Osteocyte (in vitro differentiated cells): ENCODE results near the gene OTUD3. TPM values are rescaled to one million over a fixed set of nuclear protein-coding genes. Genes with fewer than 3 reads are reported as not detected.

Source experiments
- DNase-seq: peaks from one replicate; pipeline ENCODE4 v3.0.0; 2021; ENCODE audit warnings: mixed read lengths; ENCODE audit not compliant: unreplicated experiment; ENCODE audit errors: extremely low spot score
- H3K27ac Mint-ChIP-seq: one replicate; pipeline ENCODE4 v1.8.0; 2021; ENCODE audit warnings: mild to moderate bottlenecking, mixed read lengths; ENCODE audit not compliant: unreplicated experiment
- H3K27me3 Mint-ChIP-seq: one replicate; pipeline ENCODE4 v1.8.0; 2021; ENCODE audit warnings: mixed read lengths; ENCODE audit not compliant: unreplicated experiment
- H3K36me3 Mint-ChIP-seq: one replicate; pipeline ENCODE4 v1.8.0; 2021; ENCODE audit warnings: mixed read lengths; ENCODE audit not compliant: unreplicated experiment
- H3K4me1 Mint-ChIP-seq: one replicate; pipeline ENCODE4 v1.8.0; 2021; ENCODE audit warnings: mixed read lengths; ENCODE audit not compliant: unreplicated experiment
- H3K4me3 Mint-ChIP-seq: one replicate; pipeline ENCODE4 v1.8.0; 2021; ENCODE audit warnings: mild to moderate bottlenecking, moderate library complexity, mixed read lengths; ENCODE audit not compliant: unreplicated experiment
- H3K9me3 Mint-ChIP-seq: one replicate; pipeline ENCODE4 v1.8.0; 2021; ENCODE audit warnings: mixed read lengths; ENCODE audit not compliant: unreplicated experiment
- CTCF ChIP-seq: fragments of 200-600 bp; sonication (generic); IDR thresholded peaks from 2 replicates; pipeline ENCODE4 v1.5.0; 2021; ENCODE audit warnings: antibody characterized with exemption, mild to moderate bottlenecking, moderate library complexity
- total RNA-seq: library from RNA; stranded (reverse); gene quantifications from 2 replicates; pipeline ENCODE4 v1.2.1, GENCODE V29; 2021

OTUD3 gene
- total RNA-seq, 1 donor from 2014 or later: 11.4 TPM

DNA sequence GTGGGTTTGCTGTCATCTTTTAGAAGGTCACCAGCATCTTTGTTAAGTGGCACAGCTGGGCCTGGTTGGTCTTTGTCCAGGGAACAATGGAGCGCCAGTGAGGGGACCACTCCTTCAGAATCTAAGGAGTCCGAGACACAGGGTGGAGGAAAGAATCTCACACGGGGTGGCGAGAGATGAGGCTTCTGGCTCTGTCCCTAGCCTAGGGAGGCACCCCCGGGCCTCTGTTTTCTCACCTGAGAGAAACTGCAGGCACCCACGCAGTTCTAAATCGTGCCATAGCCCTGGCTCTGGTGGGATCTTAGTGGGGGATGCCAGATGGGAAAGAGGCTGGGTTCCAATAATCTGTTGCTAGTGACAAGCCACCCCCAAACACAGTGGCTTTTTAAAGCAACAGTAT lies 52.1 kb downstream of the OTUD3 start:
- DNase-seq: no peak
- Mint-ChIP-seq H3K36me3 (no peaks in the 10 kb centered on the region), H3K27ac (no peak overlapping the region), H3K4me3 (no peak overlapping the region), H3K4me1 (no peaks in the 10 kb centered on the region), H3K9me3 (no peaks in the 10 kb centered on the region), H3K27me3 (peaks cover 2% of the 10 kb centered on the region)
- no peak for TF ChIP-seq CTCF

- Mint-ChIP-seq H3K36me3 (no peaks in the 10 kb centered on the region), H3K27ac (no peak overlapping the region), H3K9me3 (no peaks in the 10 kb centered on the region), H3K4me1 (no peaks in the 10 kb centered on the region), H3K4me3 (no peak overlapping the region), H3K27me3 (no peaks in the 10 kb centered on the region)
- DNase-seq: no peak
- no peak for TF ChIP-seq CTCF
Observed at GRCh38 chr1:19936061-19936750, 54.0 kb downstream of the OTUD3 start.

GRCh38 chr1:19938472-19938871 lies 56.3 kb downstream of the OTUD3 start:
- Mint-ChIP-seq H3K27me3 (no peaks in the 10 kb centered on the region), H3K4me1 (no peaks in the 10 kb centered on the region)
- no peak for DNase-seq

GRCh38 chr1:19940486-19941205 lies 58.5 kb downstream of the OTUD3 start:
- TF ChIP-seq CTCF: no peak
- peaks cover 3% of the 10 kb centered on the region for H3K27me3 Mint-ChIP-seq
- no peak for DNase-seq
- H3K4me1 Mint-ChIP-seq: no peaks in the 10 kb centered on the region
- H3K9me3 Mint-ChIP-seq: no peaks in the 10 kb centered on the region
- H3K36me3 Mint-ChIP-seq: no peaks in the 10 kb centered on the region
- no peak overlapping the region for H3K4me3 Mint-ChIP-seq
- H3K27ac Mint-ChIP-seq: no peak overlapping the region

More at GRCh38 chr1:19938472-19938871, 56.3 kb downstream of the OTUD3 start:
- no peak for TF ChIP-seq CTCF
- H3K27ac Mint-ChIP-seq: no peak overlapping the region
- H3K36me3 Mint-ChIP-seq: no peaks in the 10 kb centered on the region
- H3K4me3 Mint-ChIP-seq: no peak overlapping the region
- no peaks in the 10 kb centered on the region for H3K9me3 Mint-ChIP-seq

DNA sequence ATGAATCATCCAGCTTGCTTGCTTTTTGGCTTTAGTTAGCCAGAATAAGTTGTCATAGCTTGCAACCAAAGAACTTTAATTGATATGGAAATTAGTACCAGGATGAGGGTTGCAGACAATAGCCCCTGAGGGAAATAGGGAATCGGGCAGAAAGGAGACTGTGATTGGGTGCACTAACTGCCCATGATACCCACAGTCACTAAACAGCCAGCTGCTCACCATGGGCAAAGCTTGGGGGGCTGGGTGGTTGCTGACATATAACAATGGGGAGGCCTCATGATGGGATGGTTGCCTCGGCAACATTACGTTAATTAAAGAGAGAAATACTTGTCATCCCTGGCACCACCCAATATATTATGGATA lies 59.0 kb downstream of the OTUD3 start:
- H3K4me3 Mint-ChIP-seq: no peak overlapping the region
- H3K36me3 Mint-ChIP-seq: no peaks in the 10 kb centered on the region
- no peak for TF ChIP-seq CTCF
- H3K27ac Mint-ChIP-seq: no peak overlapping the region
- peaks cover 3% of the 10 kb centered on the region for H3K27me3 Mint-ChIP-seq
- no peaks in the 10 kb centered on the region for H3K4me1 Mint-ChIP-seq
- no peak for DNase-seq
- H3K9me3 Mint-ChIP-seq: no peaks in the 10 kb centered on the region
